GM19463 (cell line): ENCODE measurements around the gene SNX25.
"Not testable (repeated sequence)": the region's sequence is repeated elsewhere in the genome, so short reads cannot be mapped to it uniquely, and the experiment has no call there.

Source experiments
- ATAC-seq: cut with Tn5 transposase; IDR thresholded peaks from one replicate; pipeline ENCODE4 v1.9.1; 2021; ENCODE audit warnings: mild to moderate bottlenecking, moderate library complexity; ENCODE audit not compliant: unreplicated experiment

Gene SNX25

GRCh38 chr4:185204238-185204910, 5.0 kb upstream of the SNX25 start:
- no peak for ATAC-seq

DNA sequence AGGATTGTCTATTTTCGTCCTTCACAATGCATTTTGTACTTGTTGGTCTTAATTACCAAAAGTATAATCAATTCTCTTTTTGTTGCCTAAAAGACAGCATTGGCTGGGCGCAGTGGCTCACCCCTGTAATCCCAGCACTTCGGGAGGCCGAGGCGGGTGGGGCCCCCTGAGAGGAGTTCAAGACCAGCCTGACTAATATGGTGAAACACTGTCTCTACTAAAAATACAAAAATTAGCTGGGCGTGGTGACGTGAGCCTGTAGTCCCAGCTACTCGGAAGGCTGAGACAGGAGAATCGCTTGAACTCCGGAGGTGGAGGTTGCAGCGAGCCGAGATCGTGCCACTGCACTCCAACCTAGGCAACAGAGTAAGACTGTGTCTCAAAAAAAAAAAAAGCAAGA, 4.3 kb upstream of the SNX25 start:
- ATAC-seq, result not testable (repeated sequence)

- no peak for ATAC-seq
These were observed 3.6 kb upstream of the SNX25 start for GRCh38 chr4:185205697-185206342.

DNA sequence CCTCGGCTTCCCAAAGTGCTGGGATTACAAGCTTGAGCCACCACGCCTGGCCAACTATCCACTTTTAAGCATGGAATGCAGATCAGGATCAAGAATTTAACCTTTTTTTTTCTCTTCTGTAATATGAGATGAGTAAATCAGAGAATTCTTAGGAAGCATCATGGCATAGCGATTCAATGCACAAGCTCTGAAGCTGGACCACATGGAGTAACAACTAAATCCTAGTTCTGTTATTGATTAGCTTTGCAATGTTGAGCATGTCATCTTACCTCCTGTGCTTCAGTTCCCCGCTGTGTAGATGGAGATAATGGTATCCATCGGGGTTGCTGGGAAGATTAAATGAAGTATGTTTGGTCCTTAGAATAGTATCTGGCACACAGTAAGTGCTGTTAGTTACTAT, 1.9 kb upstream of the SNX25 start:
- ATAC-seq, result no peak

DNA sequence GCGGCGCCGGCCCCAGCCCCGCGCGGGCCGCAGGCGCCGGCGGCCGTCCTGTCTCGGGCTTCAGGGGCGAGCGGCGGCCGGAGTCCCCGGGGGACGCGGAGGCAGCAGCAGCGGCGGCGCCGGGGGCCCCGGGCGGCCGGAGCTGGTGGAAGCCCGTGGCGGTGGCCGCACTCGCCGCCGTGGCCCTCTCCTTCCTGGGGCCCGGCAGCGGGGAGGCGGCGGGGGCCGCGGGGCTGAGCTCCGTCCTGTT, 379 bp downstream of the SNX25 start:
- ATAC-seq, result peak; percentile 12

- ATAC-seq, result peak; percentile 14
These were observed 944 bp downstream of the SNX25 start for GRCh38 chr4:185210102-185210981.

GRCh38 chr4:185211035-185211434, 1.6 kb downstream of the SNX25 start:
- ATAC-seq, result no peak

DNA sequence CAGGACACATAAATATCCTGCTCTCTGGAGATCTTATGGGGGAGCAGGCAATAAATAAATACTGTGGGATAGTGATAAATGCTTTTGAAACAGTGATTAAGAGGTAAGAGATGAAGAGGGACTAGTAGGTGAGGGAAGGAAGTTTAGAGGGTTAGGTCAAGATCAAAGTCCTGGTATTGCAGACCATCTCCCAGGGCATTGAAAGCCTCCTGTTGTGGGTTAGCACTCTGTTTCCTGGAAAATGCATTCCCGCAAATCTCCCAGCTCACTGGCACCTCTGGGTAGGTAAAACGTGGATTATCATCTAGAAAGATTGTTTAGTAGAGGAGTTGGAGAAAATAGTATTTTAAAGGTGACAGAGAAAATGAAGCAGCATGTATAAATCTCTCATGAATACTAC, 2.2 kb downstream of the SNX25 start:
- no peak for ATAC-seq

DNA sequence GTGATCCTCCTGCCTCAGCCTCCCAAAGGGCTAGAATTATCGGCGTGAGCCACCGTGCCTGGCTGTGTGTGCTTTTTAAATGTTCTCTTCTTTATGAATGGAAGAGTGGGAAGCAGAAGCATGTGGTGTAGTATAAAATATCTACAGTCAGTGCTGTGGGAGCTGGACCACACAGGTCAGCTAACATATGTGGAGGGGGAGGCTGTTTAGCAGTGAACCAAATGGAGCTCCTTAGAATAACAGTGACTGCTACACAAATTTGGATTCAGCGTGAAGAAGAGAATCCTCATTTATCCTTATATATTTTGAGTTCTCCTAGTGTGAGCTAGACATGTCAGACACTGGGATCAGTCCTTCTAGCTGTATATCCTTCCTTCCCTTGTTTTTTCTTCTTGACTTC, 3.2 kb downstream of the SNX25 start:
- ATAC-seq, result no peak

- ATAC-seq, result peak; percentile 30
These were observed 4.5 kb downstream of the SNX25 start for GRCh38 chr4:185213877-185214276.

DNA sequence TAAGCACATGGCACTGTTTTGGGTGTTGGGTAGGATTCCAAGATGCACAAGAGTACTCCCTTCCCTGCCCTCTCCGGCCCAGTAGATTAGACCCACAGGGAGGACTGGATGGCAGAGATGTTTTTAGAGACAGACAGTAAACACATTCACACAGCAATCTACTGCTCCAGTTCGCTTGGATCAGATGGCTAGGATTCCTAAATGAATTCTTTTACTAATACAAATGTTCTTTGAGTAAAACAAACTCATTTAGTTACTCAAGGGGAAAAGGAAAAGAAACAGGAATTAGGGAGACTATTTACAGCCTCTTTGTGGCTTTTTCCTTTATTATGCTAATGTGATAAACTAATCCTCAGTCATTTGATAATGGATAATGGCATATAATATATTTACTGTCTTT, 5.9 kb downstream of the SNX25 start:
- ATAC-seq, result no peak

DNA sequence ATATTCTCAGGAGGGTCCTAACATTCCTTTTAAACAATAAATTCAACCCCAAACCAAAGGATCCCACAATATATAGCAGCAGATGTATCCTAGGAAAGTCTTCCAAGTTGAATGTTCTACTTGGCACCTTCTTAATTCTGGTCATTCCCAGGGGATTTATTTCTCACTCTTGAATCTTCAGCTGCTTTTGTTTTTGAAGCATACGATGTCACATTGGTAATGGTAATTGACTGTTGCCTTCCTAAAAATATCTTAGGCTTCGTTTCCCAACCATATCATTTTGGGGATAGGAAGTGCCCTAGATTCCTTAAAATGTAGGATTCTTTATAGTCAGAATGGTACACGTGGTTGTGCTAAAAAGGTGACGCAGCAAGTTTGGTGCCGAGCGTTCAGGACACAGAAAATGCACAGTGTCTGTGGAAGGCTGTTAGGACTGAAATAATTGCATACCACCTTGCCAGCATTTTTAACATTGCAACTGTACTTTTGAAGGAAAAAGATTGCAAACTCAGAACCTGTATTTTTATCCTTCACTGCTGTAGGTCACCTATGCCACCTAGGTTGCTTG, 8.1 kb downstream of the SNX25 start:
- ATAC-seq, result no peak

GRCh38 chr4:185218312-185218711, 8.9 kb downstream of the SNX25 start:
- no peak for ATAC-seq

GRCh38 chr4:185219551-185220344, 10.3 kb downstream of the SNX25 start:
- ATAC-seq, result peak; percentile 65

GRCh38 chr4:185221491-185221890, 12.1 kb downstream of the SNX25 start:
- ATAC-seq, result no peak

DNA sequence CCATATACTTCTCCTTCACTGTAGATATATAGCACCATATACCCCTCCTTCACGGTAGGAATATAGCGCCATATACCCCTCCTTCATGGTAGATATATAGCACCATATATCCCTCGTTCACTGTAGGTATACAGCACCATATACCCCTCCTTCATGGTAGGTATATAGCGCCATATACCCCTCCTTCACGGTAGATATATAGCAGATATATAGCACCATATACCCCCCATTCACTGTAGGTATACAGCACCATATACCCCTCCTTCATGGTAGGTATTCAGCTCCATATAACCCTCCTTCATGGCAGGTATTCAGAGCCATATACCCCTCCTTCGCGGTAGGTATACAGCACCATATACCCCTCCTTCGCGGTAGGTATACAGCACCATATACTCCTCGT, 12.5 kb downstream of the SNX25 start:
- ATAC-seq, result no peak

DNA sequence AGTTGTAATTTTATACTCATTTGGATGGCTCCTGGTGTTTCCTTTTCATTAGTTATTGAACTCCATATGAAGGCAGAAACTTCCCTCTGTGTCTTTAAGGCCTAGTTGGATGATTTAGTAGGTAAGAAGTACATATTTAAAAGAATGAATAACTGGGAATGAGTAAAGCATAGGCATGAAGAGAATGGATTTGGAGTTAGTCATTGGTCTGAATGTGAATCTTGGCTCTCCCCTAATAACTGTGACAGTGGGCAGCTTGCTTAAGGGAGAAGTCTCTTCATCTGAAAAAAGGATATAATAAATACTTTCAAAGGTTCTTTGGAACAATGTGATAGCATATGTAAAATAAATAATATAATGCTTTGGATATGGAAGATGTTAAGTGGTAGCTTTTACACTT, 13.2 kb downstream of the SNX25 start:
- ATAC-seq, result no peak

- ATAC-seq, result no peak
These were observed 15.2 kb downstream of the SNX25 start for GRCh38 chr4:185224597-185224996.

GRCh38 chr4:185225940-185226339, 16.5 kb downstream of the SNX25 start:
- no peak for ATAC-seq

DNA sequence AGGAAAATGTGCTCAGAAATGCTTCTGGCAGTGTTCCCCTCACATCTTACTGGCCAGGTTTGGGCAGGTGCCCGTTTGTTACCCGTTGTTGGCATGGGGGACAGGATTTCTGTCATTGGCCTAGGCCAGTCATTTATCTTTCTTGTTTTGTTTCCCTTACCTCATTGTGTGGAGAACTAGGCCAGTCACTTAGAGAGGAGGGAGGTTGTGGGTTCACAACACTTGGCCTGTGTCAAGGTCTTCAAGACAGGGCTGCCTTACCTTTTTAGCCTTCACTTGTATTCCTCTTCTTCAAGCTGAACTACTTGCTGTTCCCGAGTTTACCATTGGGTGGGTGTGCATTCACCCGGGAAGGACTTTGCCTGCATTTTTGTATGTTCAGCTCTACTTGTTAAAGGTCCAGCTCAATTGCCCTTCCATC, 17.7 kb downstream of the SNX25 start:
- no peak for ATAC-seq

- ATAC-seq, result no peak
These were observed 18.4 kb downstream of the SNX25 start for GRCh38 chr4:185227713-185228278.
